Measurements from ENCODE around the gene RBM33.

Gene RBM33

GRCh38 chr7:155694851-155695250 lies 50.4 kb downstream of the RBM33 start:
- TF ChIP-seq, protein P1, sequence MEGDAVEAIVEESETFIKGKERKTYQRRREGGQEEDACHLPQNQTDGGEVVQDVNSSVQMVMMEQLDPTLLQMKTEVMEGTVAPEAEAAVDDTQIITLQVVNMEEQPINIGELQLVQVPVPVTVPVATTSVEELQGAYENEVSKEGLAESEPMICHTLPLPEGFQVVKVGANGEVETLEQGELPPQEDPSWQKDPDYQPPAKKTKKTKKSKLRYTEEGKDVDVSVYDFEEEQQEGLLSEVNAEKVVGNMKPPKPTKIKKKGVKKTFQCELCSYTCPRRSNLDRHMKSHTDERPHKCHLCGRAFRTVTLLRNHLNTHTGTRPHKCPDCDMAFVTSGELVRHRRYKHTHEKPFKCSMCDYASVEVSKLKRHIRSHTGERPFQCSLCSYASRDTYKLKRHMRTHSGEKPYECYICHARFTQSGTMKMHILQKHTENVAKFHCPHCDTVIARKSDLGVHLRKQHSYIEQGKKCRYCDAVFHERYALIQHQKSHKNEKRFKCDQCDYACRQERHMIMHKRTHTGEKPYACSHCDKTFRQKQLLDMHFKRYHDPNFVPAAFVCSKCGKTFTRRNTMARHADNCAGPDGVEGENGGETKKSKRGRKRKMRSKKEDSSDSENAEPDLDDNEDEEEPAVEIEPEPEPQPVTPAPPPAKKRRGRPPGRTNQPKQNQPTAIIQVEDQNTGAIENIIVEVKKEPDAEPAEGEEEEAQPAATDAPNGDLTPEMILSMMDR (IDR thresholded peaks at IDR 0.05; ENCODE audit: low read depth, low read length), result no peak
- no peak for DNase-seq (ENCODE audit: extremely low read depth, low read depth)

- no peak for DNase-seq (ENCODE audit: extremely low read depth, low read depth)
Observed at GRCh38 chr7:155696747-155697146, 52.3 kb downstream of the RBM33 start.

GRCh38 chr7:155698633-155699032 lies 54.2 kb downstream of the RBM33 start:
- TF ChIP-seq, protein P1 (IDR thresholded peaks at IDR 0.05; ENCODE audit: low read depth, low read length), result no peak
- no peak for DNase-seq (ENCODE audit: extremely low read depth, low read depth)

More at GRCh38 chr7:155696747-155697146, 52.3 kb downstream of the RBM33 start:
- TF ChIP-seq, protein P1 (IDR thresholded peaks at IDR 0.05; ENCODE audit: low read depth, low read length), result no peak

- TF ChIP-seq, protein P1 (IDR thresholded peaks at IDR 0.05; ENCODE audit: low read depth, low read length), result no peak
- no peak for DNase-seq (ENCODE audit: extremely low read depth, low read depth)
Observed at GRCh38 chr7:155699180-155699579, 54.7 kb downstream of the RBM33 start.

GRCh38 chr7:155700847-155701246 lies 56.4 kb downstream of the RBM33 start:
- DNase-seq (ENCODE audit: extremely low read depth, low read depth), result no peak
- TF ChIP-seq, protein P1 (IDR thresholded peaks at IDR 0.05; ENCODE audit: low read depth, low read length), result no peak

DNA sequence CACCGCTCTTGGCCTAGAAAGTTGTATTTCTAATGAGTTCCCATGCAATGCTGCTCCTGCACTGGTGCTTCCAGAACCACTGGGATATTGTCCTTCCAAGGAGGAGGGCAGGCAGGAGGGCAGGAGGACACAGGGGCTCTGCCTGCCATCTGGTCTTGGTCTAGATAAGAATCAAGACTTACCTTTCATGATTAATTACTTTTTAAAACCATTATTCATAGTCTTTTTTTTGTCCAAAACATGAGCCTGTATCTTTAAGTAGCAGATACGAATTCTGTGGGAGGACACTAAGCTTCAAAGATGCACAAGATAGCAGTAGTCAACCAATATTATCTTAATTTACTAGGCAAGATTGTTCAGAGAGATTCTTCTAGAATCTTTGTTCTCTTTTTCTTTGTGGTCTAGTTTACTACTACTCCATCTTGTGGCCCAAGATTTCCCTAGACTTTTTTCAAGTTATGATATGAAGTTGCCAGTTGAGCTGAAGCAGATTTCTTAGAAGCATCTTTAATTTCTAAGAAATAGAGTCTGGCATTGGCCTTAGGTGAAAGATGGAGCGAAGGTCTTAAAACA lies 57.6 kb downstream of the RBM33 start:
- TF ChIP-seq, protein P1 (IDR thresholded peaks at IDR 0.05; ENCODE audit: low read depth, low read length), result no peak
- DNase-seq (ENCODE audit: extremely low read depth, low read depth), result no peak

GRCh38 chr7:155702616-155703015 lies 58.2 kb downstream of the RBM33 start:
- TF ChIP-seq, protein P1 (IDR thresholded peaks at IDR 0.05; ENCODE audit: low read depth, low read length), result no peak
- no peak for DNase-seq (ENCODE audit: extremely low read depth, low read depth)
